IPS-18c (cell line): ENCODE results near the gene ZBTB17.
"Not testable (repeated sequence)": the region's sequence is repeated elsewhere in the genome, so short reads cannot be mapped to it uniquely, and the experiment has no call there.

ENCODE experiments used
- H3K4me3 ChIP-seq: 2 replicates; pipeline ENCODE4 v1.7.0; 2013; ENCODE audit warnings: low read depth, mild to moderate bottlenecking, low read length, moderate library complexity; ENCODE audit not compliant: insufficient read depth
- H3K9me3 ChIP-seq: one replicate; pipeline ENCODE4 v1.6.1; 2013; ENCODE audit warnings: mild to moderate bottlenecking, low read length, moderate library complexity; ENCODE audit not compliant: control insufficient read depth, insufficient read depth

Gene ZBTB17

DNA sequence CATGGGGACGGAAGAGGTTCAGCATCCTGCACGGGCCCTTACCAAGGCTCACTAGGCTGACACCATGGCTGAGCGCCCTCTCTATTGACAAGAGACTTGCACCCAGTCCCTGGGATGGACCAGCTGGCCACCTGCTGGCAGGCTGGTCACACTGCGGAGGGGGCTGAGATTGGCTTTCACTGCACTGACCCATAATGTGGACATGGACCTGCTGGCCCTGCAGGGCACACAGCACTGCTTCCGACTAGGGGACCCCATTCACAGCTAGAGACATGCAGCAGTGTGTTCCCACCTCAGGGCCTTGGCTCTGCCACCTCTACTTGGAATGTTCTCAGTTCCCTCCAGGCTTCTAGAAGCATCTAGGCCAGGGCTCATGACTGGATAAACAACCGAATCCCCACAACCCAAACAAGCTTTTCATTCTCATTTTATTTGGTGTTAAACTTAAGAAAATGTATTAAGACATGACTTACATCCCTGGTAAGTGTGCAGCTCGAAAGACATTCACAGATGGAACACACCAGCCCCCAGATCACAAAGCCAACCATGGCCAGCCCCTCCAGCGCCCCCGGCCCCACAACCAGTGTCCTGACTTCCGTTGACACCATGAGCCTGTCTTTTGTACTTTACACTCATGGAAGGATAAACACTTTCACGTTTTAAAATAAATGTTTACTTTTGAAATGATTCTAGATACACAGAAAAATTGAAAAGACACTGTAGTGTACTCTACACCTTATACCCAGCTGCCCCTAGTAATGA is 18.9 kb upstream of the ZBTB17 start:
- Histone ChIP-seq H3K4me3 (no peak overlapping the region), H3K9me3 (no peaks in the 10 kb centered on the region)

DNA sequence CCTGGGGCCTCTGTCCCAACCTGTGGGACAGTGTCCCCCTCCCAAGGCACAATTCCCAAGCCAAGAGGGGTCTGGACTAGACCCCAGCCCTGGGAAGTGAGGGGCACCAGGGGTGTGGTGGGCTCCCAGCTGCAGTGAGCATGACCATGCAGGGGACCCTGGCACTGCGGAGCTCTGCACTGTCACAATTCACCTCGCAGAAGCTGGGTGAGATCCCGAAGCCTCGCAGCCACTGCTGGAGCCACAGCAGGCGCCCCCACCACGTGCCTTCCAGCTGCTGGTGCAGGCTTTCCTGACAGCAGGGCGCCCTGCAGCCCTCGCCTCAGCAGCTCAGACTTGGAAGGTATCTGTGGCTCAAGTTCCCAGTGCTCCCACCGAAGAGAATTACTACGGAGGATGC is 18.2 kb upstream of the ZBTB17 start:
- H3K9me3 ChIP-seq = peaks cover 1% of the 10 kb centered on the region

DNA sequence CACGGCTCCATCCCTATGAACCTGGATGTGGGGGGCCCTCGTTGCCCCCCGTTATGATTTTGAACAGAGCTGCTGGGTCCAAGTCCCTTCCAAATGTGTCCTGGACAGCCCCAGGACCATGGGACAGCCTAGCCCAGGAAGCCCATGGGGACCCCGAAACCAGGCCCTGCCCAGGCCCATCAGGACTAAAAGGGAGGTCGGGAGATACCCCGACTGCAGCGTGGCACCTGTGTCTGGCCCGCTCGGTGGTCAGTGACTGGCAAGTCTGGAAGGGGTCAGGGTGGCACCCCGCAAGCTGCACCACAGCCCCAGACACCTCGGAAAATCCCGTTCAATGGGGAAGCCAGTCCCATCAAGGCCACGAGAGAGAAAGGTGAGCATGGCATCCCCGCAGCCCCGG is 17.8 kb upstream of the ZBTB17 start:
- peaks cover 2% of the 10 kb centered on the region for H3K9me3 ChIP-seq
- no peak overlapping the region for H3K4me3 ChIP-seq

More for the DNA sequence above, 18.2 kb upstream of the ZBTB17 start:
- no peak overlapping the region for H3K4me3 ChIP-seq

DNA sequence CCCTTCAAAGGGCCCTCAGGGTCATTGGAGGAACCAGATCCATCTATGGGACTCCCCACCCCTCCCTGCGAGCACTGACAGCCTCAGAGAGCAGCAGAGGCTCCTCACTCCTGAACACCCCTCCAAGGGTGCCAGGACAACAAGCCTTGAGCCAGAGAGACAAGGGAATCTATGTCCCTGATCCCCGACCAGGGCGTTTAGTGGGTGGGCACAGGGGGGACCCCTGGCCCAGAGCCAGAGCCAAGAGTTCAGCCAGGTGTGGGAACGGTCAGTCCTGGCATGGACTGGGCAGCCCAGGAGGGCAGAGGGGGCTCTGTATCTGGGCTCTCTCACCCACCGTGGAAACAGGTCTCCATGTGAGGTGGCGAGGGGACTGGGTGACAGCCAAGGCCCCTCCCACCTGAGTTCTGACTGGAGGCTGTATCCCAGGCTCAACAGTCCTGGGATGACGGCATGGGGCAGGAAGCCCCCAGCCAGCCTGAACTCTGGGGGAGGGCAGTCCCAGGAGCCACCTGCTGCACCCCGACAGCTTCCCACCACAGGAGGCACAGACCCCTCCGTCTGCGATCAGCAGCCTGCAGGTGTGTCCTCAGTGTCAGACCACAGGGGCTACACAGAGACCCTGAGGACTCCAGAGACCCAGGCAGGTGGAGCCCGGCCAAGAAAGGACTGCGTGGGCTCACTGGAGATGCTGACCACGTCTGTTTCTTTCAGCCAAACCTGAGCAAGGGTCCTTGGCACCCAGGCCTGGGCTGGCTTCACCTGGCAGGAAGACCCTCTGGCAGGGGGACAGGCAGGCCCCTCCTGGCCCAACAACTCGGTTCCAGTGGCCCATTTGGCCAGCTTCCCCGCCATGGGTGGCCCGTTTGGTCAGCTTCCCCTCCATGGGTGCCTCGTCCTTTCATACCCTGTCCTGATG is 16.9 kb upstream of the ZBTB17 start:
- H3K9me3 ChIP-seq = peaks cover 2% of the 10 kb centered on the region

DNA sequence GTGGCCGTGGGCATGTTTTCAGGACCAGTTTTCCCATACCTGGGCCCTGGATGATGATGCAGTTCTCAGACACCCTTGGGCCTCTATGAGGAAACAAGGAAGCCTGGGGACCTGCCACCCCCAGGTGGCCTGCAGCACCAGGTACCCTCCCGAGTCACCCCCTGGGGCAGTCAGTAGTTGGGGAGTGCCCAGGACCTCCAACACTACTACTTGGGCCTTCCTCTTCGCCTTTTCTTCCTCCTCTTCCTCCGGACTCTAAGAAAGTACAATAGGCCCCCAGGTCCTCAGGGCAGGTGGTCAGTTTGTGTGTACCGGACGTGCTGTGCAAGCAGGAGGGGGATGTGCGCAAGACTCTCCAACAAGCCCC is 16.3 kb upstream of the ZBTB17 start:
- H3K9me3 ChIP-seq = peaks cover 2% of the 10 kb centered on the region
- no peak overlapping the region for H3K4me3 ChIP-seq

More for the DNA sequence above, 16.9 kb upstream of the ZBTB17 start:
- H3K4me3 ChIP-seq = no peak overlapping the region

DNA sequence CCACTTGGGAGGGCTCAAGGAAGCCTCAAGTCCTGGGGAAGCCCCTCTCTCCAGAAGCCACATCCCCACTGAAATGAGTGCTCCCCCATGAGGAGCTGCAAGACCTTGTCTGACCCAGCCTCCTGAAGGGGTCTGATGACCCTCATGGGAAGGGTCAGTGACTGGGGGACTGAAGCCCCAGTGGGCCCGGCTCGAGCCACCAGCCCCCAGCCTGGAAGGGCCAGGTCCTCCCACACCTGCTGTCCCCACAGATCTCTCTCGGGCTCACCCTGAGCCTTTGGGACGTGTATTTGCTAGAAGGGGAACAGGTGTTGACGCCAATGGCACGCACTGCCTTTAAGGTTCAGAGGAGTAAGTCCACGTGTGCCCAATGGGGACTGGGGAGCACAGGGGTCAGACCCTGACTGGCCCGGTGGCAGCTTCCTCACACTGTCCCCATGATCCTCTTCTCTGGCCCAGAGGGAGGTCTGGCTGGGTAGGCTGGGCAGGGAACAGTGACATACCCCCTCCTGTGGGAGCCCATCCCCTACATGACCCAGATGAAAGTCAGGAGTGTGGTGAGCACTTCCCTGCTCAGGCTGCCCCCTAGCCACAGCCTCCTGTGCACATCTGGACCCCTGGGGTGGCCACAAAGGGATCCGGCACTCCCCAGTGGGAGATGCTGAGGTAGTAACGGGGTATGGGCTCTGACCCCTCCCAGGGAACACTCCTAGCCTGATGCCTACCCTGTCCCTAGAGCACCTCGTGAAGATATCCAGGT is 15.7 kb upstream of the ZBTB17 start:
- Histone ChIP-seq H3K9me3 (peaks cover 2% of the 10 kb centered on the region), H3K4me3 (no peak overlapping the region)

DNA sequence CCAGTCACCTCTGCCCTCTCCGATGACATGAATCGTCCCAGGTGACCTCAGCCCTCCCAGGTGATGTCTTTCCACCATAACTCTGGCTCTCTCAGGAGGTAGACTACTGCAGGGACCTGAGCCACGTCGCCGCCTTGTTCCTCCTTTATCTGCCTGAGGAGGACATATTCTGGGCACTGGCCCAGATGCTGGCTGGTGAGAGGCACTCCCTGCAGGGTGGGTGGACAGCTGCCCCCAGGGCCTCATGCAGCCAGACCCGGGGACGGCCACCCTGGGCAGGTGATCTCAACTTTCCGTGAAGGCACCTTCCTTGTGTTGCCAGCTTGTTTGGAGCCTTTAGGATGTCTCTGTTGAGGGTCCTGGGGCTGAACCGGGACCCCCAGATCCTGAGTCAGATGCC is 13.9 kb upstream of the ZBTB17 start:
- Histone ChIP-seq H3K4me3 (no peak overlapping the region), H3K9me3 (peaks cover 2% of the 10 kb centered on the region)

DNA sequence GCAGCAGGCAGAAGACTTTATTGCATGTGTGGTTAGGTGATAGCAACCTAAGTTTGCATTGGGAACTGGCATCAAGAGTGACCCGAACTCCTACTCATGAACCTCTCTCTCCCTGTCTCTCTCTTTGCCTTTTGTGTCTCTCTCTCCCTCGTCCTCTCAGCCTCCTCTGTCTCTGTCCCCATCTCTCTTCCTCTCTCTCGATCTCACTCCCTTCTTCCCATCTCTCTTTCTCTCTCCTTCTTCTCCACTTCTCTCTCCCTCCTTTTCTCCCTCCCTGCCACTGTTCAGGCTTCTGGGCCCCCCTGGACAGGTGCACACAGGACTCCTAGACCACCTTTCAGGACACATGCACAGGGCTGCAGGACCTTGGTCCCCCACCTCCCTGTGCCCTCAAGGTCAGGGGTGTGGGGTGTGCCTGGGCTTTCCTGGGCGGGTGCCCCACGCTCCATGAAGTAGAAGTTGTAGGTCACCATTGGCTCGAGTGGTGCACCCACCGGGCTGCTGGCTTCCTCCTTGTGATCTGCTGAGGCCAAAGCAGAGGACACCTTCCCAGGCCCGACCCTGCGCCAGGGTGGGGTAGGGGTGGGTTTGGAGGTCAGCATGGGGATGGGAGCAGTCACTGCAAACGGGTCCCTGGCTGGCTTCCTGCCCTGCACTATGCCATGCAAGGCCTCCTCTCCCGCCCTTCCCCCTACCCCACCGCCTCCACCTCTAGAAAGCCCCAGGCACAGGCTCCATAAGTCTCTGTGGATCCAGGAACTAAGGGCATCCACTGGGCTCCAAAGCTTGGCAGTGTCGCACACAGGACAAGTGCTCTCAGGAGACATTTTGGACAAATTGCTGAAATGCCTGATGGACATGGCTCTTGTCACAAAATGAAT is 13.2 kb upstream of the ZBTB17 start:
- Histone ChIP-seq H3K4me3 (no peak overlapping the region), H3K9me3 (peaks cover 2% of the 10 kb centered on the region)

DNA sequence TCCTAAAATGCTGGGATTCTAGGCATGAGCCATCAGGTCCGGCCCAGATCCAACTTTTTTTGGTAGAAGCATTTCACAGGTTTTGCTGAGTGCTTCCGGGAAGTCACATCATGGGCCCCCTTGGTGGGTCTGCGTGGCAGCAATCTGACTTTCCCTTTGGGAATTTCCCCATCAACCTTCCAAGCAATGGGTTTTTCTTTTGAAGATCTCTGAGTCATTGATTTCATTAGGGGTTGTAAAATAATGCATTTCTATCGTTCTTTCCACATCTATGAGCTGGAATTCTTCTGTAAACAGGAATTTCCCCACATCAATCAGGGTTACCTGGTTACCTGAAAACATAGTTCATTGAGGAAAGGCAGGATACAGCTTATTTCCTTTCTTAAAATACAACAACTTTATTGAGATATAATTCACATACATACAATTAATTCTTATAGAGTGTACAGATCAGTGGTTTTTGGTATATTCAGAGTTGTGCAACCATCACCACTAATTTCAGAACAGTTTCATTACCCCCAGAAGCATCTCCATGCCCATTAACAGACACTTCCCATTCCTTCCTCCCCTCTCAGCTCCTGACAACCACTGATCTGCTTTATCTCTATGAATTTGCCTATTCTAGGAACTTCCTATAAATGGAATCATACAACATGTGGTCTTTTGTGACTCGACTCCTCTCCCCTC is 9.9 kb upstream of the ZBTB17 start:
- Histone ChIP-seq H3K4me3 (no peak overlapping the region), H3K9me3 (peaks cover 2% of the 10 kb centered on the region)

DNA sequence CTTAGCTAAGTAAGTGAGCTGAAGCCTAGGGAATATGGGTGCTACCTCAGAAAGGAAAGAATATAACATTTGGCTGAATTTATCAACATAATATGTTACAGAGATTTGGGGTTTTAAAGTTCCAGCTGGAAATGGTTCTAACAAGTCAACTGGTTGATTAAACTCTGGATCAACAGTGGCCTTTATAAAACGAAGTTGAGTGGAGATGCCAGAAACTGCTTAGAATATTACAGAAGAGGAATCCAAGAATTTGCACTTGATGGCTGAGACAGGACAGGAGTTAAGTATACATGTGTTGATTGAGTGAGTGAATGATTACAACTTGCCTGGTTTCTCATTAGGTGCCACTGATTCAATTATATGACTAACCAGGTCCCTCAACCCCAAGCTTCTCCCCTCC is 7.4 kb upstream of the ZBTB17 start:
- no peaks in the 10 kb centered on the region for H3K9me3 ChIP-seq
- no peak overlapping the region for H3K4me3 ChIP-seq

DNA sequence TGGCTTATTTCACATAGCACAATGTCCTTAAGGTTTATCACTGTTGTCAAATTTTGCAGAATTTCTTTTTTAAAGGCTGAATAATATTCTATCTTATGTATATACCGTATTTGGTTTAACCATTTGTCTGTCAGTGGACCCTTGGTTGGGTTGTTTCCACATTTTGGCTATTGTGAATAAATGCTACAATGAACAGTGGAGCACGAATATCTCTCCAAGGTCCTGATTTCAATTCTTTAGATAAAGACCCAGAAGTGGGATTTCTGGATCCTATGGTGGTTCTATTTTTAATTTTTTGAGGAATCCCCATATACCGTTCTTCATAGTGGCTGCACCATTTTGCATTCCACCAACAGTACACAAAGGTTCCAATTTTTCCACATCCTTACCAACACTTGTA is 5.8 kb upstream of the ZBTB17 start:
- H3K4me3 ChIP-seq = no peak overlapping the region
- H3K9me3 ChIP-seq = no peaks in the 10 kb centered on the region

DNA sequence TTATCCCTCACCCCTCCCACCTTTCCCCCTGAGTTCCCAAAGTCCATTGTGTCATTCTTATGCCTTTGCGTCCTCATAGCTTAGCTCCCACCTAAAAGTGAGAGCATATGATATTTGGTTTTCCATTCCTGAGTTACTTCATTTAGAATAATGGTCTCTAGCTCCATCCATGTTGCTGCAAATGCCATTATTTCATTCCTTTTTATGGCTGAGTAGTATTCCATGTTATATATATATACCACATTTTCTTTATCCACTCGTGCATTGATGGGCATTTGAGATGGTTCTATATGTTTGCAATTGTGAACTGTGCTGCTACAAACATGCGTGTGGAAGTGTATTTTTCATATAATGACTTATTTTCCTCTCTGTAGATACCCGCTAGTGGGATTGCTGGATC is 2.0 kb upstream of the ZBTB17 start:
- H3K9me3 ChIP-seq, H3K4me3 ChIP-seq: not testable (repeated sequence)

DNA sequence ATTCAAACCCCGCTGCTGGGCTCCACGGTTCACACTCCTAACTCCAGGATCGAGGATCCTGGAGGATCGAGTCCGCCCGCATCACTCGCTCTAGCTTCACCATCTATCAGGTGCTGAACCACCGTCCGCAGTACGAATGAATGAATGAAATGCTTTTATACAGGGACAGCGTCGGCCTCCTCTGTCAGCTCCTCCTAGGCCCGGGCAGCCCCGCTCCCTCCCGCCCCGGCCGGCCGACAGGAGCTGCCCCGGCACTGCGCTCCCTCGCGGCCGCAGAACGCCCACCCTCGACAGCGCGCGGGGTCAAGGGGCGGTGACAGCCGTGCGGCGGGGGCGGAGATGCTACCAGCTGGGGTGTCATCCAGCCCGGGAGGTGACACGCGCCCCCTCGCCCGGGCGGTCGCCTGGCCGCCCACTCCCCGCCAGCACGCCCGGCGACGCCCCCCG is 520 bp downstream of the ZBTB17 start:
- Histone ChIP-seq H3K4me3 (peak overlapping the region; percentile 77), H3K9me3 (no peaks in the 10 kb centered on the region)

DNA sequence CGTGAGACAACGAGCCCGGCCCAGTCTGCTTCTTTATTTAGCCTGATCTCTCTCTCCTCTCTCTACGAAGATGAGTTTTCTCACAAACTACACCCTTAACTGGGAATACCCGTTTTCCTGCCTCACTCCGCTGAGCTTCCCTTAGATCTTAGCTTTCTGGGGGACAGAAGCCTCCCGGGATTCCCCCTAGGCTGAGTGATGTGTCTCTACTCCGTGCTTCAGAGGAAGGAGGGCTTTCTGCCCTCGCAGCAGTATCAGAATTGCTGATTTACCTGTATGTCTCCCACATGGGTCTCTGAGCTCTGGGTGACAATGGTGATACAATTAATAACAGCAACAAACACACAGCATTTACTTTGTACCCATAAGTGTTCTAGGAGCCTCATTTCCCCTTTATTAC is 1.0 kb downstream of the ZBTB17 start:
- peak overlapping the region; percentile 77 for H3K4me3 ChIP-seq
- no peaks in the 10 kb centered on the region for H3K9me3 ChIP-seq

DNA sequence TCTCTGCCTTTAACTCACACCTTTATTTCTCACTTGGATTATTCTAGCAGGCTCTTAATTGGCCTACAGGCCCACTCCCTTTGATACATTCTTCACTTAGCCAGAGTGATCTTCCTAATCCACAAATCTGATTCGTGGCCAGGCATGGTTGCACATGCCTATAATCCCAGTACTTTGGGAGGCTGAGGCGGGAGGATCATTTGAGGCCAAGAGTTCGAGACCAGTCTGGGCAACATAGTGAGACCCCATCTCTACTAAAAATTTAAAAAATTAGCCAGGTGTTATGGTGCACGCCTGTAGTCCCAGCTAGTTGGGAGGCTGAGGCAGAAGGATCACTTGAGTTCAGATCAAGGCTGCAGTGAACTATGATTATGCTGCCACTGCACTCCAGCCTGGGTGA is 2.1 kb downstream of the ZBTB17 start:
- Histone ChIP-seq H3K4me3 (no peak overlapping the region), H3K9me3 (peaks cover 6% of the 10 kb centered on the region)

DNA sequence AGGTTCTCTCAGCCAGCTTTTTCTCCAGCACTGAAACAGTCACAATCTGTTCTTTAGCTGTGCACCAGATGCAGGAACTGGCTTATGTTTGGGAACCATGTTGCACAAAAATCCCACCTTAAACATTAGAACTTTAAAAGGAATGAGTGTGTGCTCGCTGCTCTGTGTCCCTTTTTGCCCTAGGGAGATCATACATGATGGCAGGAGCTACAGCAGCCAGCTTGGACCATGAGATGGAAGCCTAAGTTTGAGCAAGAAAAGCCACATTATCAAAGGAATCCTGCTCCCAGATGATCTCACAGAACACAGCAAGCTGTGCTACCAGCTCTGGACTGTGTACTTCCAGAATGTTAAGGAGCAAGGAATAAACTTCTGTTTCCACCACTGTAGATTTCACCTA is 3.5 kb downstream of the ZBTB17 start:
- no peak overlapping the region for H3K4me3 ChIP-seq
- H3K9me3 ChIP-seq = peaks cover 8% of the 10 kb centered on the region
